HUES6 (cell line): ENCODE measurements around the gene SMG6.

Source experiments
- H3K27ac ChIP-seq: 2 replicates; pipeline ENCODE4 v1.7.0; 2013; ENCODE audit warnings: low read depth, mild to moderate bottlenecking, low read length, inconsistent platforms
- H3K27me3 ChIP-seq: 2 replicates; pipeline ENCODE4 v1.6.1; 2013; ENCODE audit warnings: low read length; ENCODE audit not compliant: control insufficient read depth, insufficient read depth
- H3K36me3 ChIP-seq: 2 replicates; pipeline ENCODE4 v1.6.1; 2013; ENCODE audit warnings: low read length; ENCODE audit not compliant: control insufficient read depth, insufficient read depth
- H3K4me1 ChIP-seq: 2 replicates; pipeline ENCODE4 v1.6.1; 2013; ENCODE audit warnings: low read length; ENCODE audit not compliant: control insufficient read depth, insufficient read depth
- H3K4me3 ChIP-seq: 2 replicates; pipeline ENCODE4 v1.5.1; 2013; ENCODE audit warnings: low read depth, low read length
- H3K9ac ChIP-seq: one replicate; pipeline ENCODE4 v1.6.1; 2013; ENCODE audit warnings: mild to moderate bottlenecking, low read length
- H3K9me3 ChIP-seq: 2 replicates; pipeline ENCODE4 v1.6.1; 2013; ENCODE audit warnings: low read depth, low read length; ENCODE audit not compliant: control insufficient read depth, insufficient read depth

SMG6 gene

GRCh38 chr17:2071024-2071385 is 232.6 kb downstream of the SMG6 start:
- Histone ChIP-seq H3K9me3 (no peaks in the 10 kb centered on the region), H3K27me3 (no peaks in the 10 kb centered on the region), H3K27ac (no peak overlapping the region), H3K36me3 (peaks cover 8% of the 10 kb centered on the region), H3K4me3 (no peak overlapping the region), H3K4me1 (peaks cover 33% of the 10 kb centered on the region; the same call in 1 of the 2 replicates), H3K9ac (no peak overlapping the region)

- Histone ChIP-seq H3K4me3 (no peak overlapping the region), H3K36me3 (peaks cover 10% of the 10 kb centered on the region), H3K27ac (no peak overlapping the region), H3K27me3 (no peaks in the 10 kb centered on the region), H3K9ac (no peak overlapping the region), H3K9me3 (no peaks in the 10 kb centered on the region), H3K4me1 (peaks cover 28% of the 10 kb centered on the region; the same call in 1 of the 2 replicates)
Measured at GRCh38 chr17:2070241-2071023, 233.2 kb downstream of the SMG6 start.

GRCh38 chr17:2068519-2069051 is 235.0 kb downstream of the SMG6 start:
- no peaks in the 10 kb centered on the region for H3K9me3 ChIP-seq
- peaks cover 18% of the 10 kb centered on the region for H3K36me3 ChIP-seq
- peaks cover 39% of the 10 kb centered on the region; the same call in 1 of the 2 replicates for H3K4me1 ChIP-seq
- H3K9ac ChIP-seq: no peak overlapping the region
- no peak overlapping the region for H3K4me3 ChIP-seq
- no peaks in the 10 kb centered on the region for H3K27me3 ChIP-seq
- H3K27ac ChIP-seq: no peak overlapping the region

GRCh38 chr17:2068031-2068518 is 235.5 kb downstream of the SMG6 start:
- H3K9ac ChIP-seq: no peak overlapping the region
- H3K36me3 ChIP-seq: peaks cover 20% of the 10 kb centered on the region
- H3K4me3 ChIP-seq: no peak overlapping the region
- peaks cover 44% of the 10 kb centered on the region; the same call in 1 of the 2 replicates for H3K4me1 ChIP-seq
- no peaks in the 10 kb centered on the region for H3K27me3 ChIP-seq
- no peak overlapping the region for H3K27ac ChIP-seq
- H3K9me3 ChIP-seq: no peaks in the 10 kb centered on the region

- Histone ChIP-seq H3K27ac (no peak overlapping the region), H3K9ac (no peak overlapping the region), H3K9me3 (no peaks in the 10 kb centered on the region), H3K4me1 (peaks cover 49% of the 10 kb centered on the region; the same call in 1 of the 2 replicates), H3K27me3 (no peaks in the 10 kb centered on the region), H3K36me3 (peaks cover 20% of the 10 kb centered on the region), H3K4me3 (no peak overlapping the region)
Measured at GRCh38 chr17:2067608-2068024, 236.0 kb downstream of the SMG6 start.

- Histone ChIP-seq H3K4me1 (peaks cover 54% of the 10 kb centered on the region; the same call in 1 of the 2 replicates), H3K9me3 (no peaks in the 10 kb centered on the region), H3K27ac (no peak overlapping the region), H3K27me3 (no peaks in the 10 kb centered on the region), H3K36me3 (peaks cover 20% of the 10 kb centered on the region), H3K4me3 (no peak overlapping the region), H3K9ac (no peak overlapping the region)
Measured at GRCh38 chr17:2067048-2067561, 236.5 kb downstream of the SMG6 start.

GRCh38 chr17:2065949-2066400 is 237.6 kb downstream of the SMG6 start:
- no peaks in the 10 kb centered on the region for H3K9me3 ChIP-seq
- H3K27ac ChIP-seq: no peak overlapping the region
- no peak overlapping the region for H3K9ac ChIP-seq
- peaks cover 56% of the 10 kb centered on the region; the same call in 1 of the 2 replicates for H3K4me1 ChIP-seq
- no peak overlapping the region for H3K4me3 ChIP-seq
- no peaks in the 10 kb centered on the region for H3K27me3 ChIP-seq
- H3K36me3 ChIP-seq: peaks cover 23% of the 10 kb centered on the region

- H3K4me1 ChIP-seq: peaks cover 53% of the 10 kb centered on the region; the same call in 1 of the 2 replicates
- H3K27me3 ChIP-seq: peaks cover 6% of the 10 kb centered on the region; the same call in 1 of the 2 replicates
- no peaks in the 10 kb centered on the region for H3K9me3 ChIP-seq
- H3K4me3 ChIP-seq: no peak overlapping the region
- peaks cover 24% of the 10 kb centered on the region for H3K36me3 ChIP-seq
- H3K27ac ChIP-seq: no peak overlapping the region
- H3K9ac ChIP-seq: no peak overlapping the region
Measured at GRCh38 chr17:2064980-2065785, 238.4 kb downstream of the SMG6 start.

- no peak overlapping the region for H3K27ac ChIP-seq
- no peaks in the 10 kb centered on the region for H3K9me3 ChIP-seq
- H3K36me3 ChIP-seq: peaks cover 24% of the 10 kb centered on the region
- peaks cover 53% of the 10 kb centered on the region; the same call in 1 of the 2 replicates for H3K4me1 ChIP-seq
- no peak overlapping the region for H3K4me3 ChIP-seq
- H3K27me3 ChIP-seq: peaks cover 12% of the 10 kb centered on the region
- H3K9ac ChIP-seq: no peak overlapping the region
Measured at GRCh38 chr17:2064520-2064971, 239.0 kb downstream of the SMG6 start.

GRCh38 chr17:2064147-2064489 is 239.5 kb downstream of the SMG6 start:
- no peak overlapping the region for H3K4me3 ChIP-seq
- H3K27ac ChIP-seq: no peak overlapping the region
- H3K36me3 ChIP-seq: peaks cover 24% of the 10 kb centered on the region

More at GRCh38 chr17:2064147-2064489, 239.5 kb downstream of the SMG6 start:
- Histone ChIP-seq H3K27me3 (peaks cover 16% of the 10 kb centered on the region), H3K9ac (no peak overlapping the region), H3K4me1 (peaks cover 56% of the 10 kb centered on the region; the same call in 1 of the 2 replicates), H3K9me3 (no peaks in the 10 kb centered on the region)
